OCI-LY1 (cell line): ENCODE data around the gene PSME2.

ENCODE experiments used
- H2AFZ ChIP-seq: fragments of 200-600 bp; sonication (generic), shearing (Covaris generic); 2 replicates; pipeline ENCODE4 v1.6.0; 2014; ENCODE audit warnings: antibody characterized with exemption, mild to moderate bottlenecking, low read length
- H3F3A ChIP-seq: fragments of 200-600 bp; sonication (generic), shearing (Covaris generic); 2 replicates; pipeline ENCODE4 v1.6.0; 2014; ENCODE audit warnings: mild to moderate bottlenecking, antibody characterized with exemption, low read length, moderate library complexity; ENCODE audit not compliant: insufficient read depth
- H3K27ac ChIP-seq: fragments of 200-600 bp; sonication (generic); 2 replicates; pipeline ENCODE4 v1.5.1; 2014; ENCODE audit warnings: low read length, mixed run types, mild to moderate bottlenecking, low read depth; ENCODE audit not compliant: poor library complexity, severe bottlenecking
- H3K27me3 ChIP-seq: fragments of 200-600 bp; sonication (generic); 2 replicates; pipeline ENCODE4 v1.6.0; 2014; ENCODE audit warnings: antibody characterized with exemption, mild to moderate bottlenecking, low read length, moderate library complexity; ENCODE audit not compliant: insufficient read depth
- H3K36me3 ChIP-seq: fragments of 200-600 bp; sonication (generic); 2 replicates; pipeline ENCODE4 v1.6.1; 2014; ENCODE audit warnings: mild to moderate bottlenecking, antibody characterized with exemption, low read length, moderate library complexity, mixed read lengths; ENCODE audit not compliant: insufficient read depth
- H3K4me1 ChIP-seq: fragments of 200-600 bp; sonication (generic); 2 replicates; pipeline ENCODE4 v1.5.1; 2014; ENCODE audit warnings: mild to moderate bottlenecking, low read length, moderate library complexity; ENCODE audit not compliant: insufficient read depth, severe bottlenecking
- H3K4me2 ChIP-seq: fragments of 200-600 bp; sonication (generic), shearing (Covaris generic); 2 replicates; pipeline ENCODE4 v1.6.1; 2014; ENCODE audit warnings: low read length
- H3K4me3 ChIP-seq: fragments of 200-600 bp; sonication (generic); 2 replicates; pipeline ENCODE4 v1.5.1; 2014; ENCODE audit warnings: low read length, low read depth, mild to moderate bottlenecking, mixed read lengths; ENCODE audit not compliant: poor library complexity, severe bottlenecking
- H3K79me2 ChIP-seq: fragments of 200-600 bp; shearing (Covaris generic); 2 replicates; pipeline ENCODE4 v1.6.1; 2016; ENCODE audit warnings: mixed run types, low read length, mixed read lengths; ENCODE audit not compliant: insufficient read depth
- H3K9ac ChIP-seq: fragments of 200-600 bp; sonication (generic), shearing (Covaris generic); 2 replicates; pipeline ENCODE4 v1.6.1; 2014; ENCODE audit warnings: mild to moderate bottlenecking, low read length, mixed read lengths
- H3K9me2 ChIP-seq: fragments of 200-600 bp; sonication (generic), shearing (Covaris generic); 2 replicates; pipeline ENCODE4 v1.6.1; 2014; ENCODE audit warnings: low read depth, mild to moderate bottlenecking, low read length, mixed read lengths
- H3K9me3 ChIP-seq: fragments of 200-600 bp; shearing (Covaris generic); 2 replicates; pipeline ENCODE4 v1.6.1; 2014; ENCODE audit warnings: low read length, mixed read lengths
- H4K20me1 ChIP-seq: fragments of 200-600 bp; sonication (generic), shearing (Covaris generic); 2 replicates; pipeline ENCODE4 v1.6.0; 2016; ENCODE audit warnings: mild to moderate bottlenecking, low read length; ENCODE audit not compliant: insufficient read depth
- CTCF ChIP-seq: fragments of 200-600 bp; sonication (generic), shearing (Covaris generic); IDR thresholded peaks from 2 replicates; pipeline ENCODE4 v1.5.1; 2017; ENCODE audit warnings: mild to moderate bottlenecking, antibody characterized with exemption, low read length, moderate library complexity, mixed read lengths
- EZH2 ChIP-seq: fragments of 200-600 bp; sonication (generic), shearing (Covaris generic); IDR thresholded peaks from 2 replicates; pipeline ENCODE4 v1.8.0; 2017; ENCODE audit warnings: borderline replicate concordance, mixed run types, mild to moderate bottlenecking, antibody characterized with exemption, low read length, moderate library complexity, mixed read lengths

Gene PSME2

DNA sequence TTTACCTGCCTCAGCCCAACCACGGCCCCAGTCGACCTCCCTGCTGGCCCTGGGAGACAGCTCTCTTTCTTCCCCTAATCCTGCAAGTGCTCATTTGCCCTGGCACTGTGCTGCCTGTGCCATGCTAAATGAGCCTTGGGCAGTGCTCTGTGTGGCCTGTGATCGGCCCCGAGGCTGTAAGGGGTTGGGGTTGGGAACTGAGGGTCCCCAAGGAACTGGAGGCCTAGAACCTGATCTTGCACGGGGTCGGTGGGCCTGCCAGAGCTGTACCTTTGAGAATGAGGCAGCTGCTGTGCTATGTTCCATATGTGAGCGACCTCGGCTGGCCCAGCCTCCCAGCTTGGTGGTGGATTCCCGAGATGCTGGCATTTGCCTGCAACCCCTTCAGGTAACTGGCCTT is 3.7 kb upstream of the PSME2 start:
- Histone ChIP-seq H3K4me2 (no peak overlapping the region), H3K4me3 (no peak overlapping the region), H3K27ac (no peak overlapping the region), H3K9ac (no peak overlapping the region), H3F3A (no peaks in the 10 kb centered on the region), H2AFZ (no peak overlapping the region), H3K9me2 (no peaks in the 10 kb centered on the region), H3K79me2 (peaks cover 6% of the 10 kb centered on the region; the same call in 1 of the 2 replicates), H4K20me1 (no peaks in the 10 kb centered on the region), H3K9me3 (no peaks in the 10 kb centered on the region), H3K27me3 (no peaks in the 10 kb centered on the region), H3K36me3 (peaks cover 49% of the 10 kb centered on the region), H3K4me1 (peaks cover 21% of the 10 kb centered on the region)
- TF ChIP-seq CTCF (no peak), EZH2 (no peak)

GRCh38 chr14:24149302-24149969 is 3.0 kb upstream of the PSME2 start:
- Histone ChIP-seq H2AFZ (no peak overlapping the region), H3K36me3 (peaks cover 50% of the 10 kb centered on the region), H3K9me2 (no peaks in the 10 kb centered on the region), H3K27ac (no peak overlapping the region), H3F3A (no peaks in the 10 kb centered on the region), H3K9me3 (no peaks in the 10 kb centered on the region), H3K9ac (no peak overlapping the region), H3K4me2 (no peak overlapping the region), H3K79me2 (peaks cover 6% of the 10 kb centered on the region; the same call in 1 of the 2 replicates), H4K20me1 (no peaks in the 10 kb centered on the region), H3K4me3 (no peak overlapping the region), H3K27me3 (no peaks in the 10 kb centered on the region), H3K4me1 (peaks cover 21% of the 10 kb centered on the region)
- TF ChIP-seq CTCF (no peak), EZH2 (no peak)

DNA sequence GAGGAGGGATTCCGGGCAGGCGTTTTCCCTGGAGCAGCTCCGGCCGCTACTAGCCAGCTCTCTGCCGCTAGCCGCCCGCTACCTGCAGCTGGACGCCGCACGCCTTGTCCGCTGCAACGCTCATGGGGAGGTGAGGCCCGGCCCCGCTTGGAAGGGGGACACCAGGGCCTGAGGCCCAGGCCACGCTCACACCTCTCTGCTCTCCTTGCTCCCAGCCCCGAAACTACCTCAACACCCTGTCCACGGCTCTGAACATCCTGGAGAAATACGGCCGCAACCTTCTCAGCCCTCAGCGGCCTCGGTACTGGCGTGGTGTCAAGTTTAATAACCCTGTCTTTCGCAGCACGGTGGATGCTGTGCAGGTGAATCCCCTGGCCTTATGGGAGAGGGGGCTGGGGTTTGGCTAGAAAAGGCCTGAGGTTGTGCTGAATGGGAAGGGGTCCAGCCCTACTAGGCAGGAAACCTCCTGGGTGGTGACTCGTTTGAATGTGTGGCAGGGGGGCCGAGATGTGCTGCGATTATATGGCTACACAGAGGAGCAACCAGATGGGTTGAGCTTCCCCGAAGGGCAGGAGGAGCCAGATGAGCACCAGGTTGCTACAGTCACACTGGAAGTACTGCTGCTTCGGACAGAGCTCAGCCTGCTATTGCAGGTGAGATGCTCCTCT is 1.5 kb upstream of the PSME2 start:
- no peaks in the 10 kb centered on the region for H3F3A ChIP-seq
- H3K9me3 ChIP-seq: no peaks in the 10 kb centered on the region
- H3K27me3 ChIP-seq: no peaks in the 10 kb centered on the region
- peaks cover 63% of the 10 kb centered on the region for H3K36me3 ChIP-seq
- H3K27ac ChIP-seq: no peak overlapping the region
- H3K4me1 ChIP-seq: peaks cover 21% of the 10 kb centered on the region
- no peaks in the 10 kb centered on the region for H4K20me1 ChIP-seq
- H3K4me3 ChIP-seq: peak overlapping the region; percentile 97
- no peaks in the 10 kb centered on the region for H3K9me2 ChIP-seq
- no peak overlapping the region for H2AFZ ChIP-seq
- peak overlapping the region; percentile 98 for H3K4me2 ChIP-seq
- H3K9ac ChIP-seq: peak overlapping the region; percentile 92
- no peak for TF ChIP-seq CTCF
- TF ChIP-seq EZH2: no peak
- H3K79me2 ChIP-seq: peaks cover 6% of the 10 kb centered on the region; the same call in 1 of the 2 replicates
